GM12878 (cell line): ENCODE results near the gene ZC3H12D. TPM values are rescaled to one million over a fixed set of nuclear protein-coding genes. Genes with fewer than 3 reads are reported as not detected.

Source experiments
- ATAC-seq: fragments of 200-7000 bp; cut with Tn5 transposase; 3 replicates; pipeline ENCODE4 v1.9.1; 2020; ENCODE audit warnings: mild to moderate bottlenecking, moderate library complexity
- BruUV-seq: library from RNA; stranded (reverse); fragments of 400-500 nt; replicated peaks from 2 replicates; lab custom pipeline; 2021; lab: Mats Ljungman, UMichigan
- CTCF ChIA-PET: fragments of 300-600 bp; sonication (Branson Sonifier 250); formaldehyde crosslinking; extraction: SDS; loops from one replicate; lab custom pipeline; 2021; ENCODE audit warnings: inconsistent platforms; lab: Yijun Ruan, JAX
- POLR2A ChIA-PET: fragments of 350-600 bp; formaldehyde crosslinking; extraction: SDS; loops from one replicate; lab custom pipeline; 2021; ENCODE audit warnings: inconsistent platforms; lab: Charles Lee
- RAD21 ChIA-PET: fragments of 300-600 bp; sonication (Branson Sonifier 250); formaldehyde crosslinking; loops from one replicate; lab custom pipeline; 2023; ENCODE audit warnings: antibody characterized with exemption; ENCODE audit not compliant: unreplicated experiment; lab: Charles Lee
- SMC1A ChIA-PET: fragments of 300-600 bp; sonication (Branson Sonifier 250); formaldehyde crosslinking; loops from one replicate; lab custom pipeline; 2023; ENCODE audit not compliant: unreplicated experiment, uncharacterized antibody; lab: Charles Lee
- DNase-seq: peaks from one replicate; pipeline ENCODE4 v3.0.0-alpha.2; 2011; ENCODE audit warnings: low read depth, low spot score
- FAIRE-seq: peaks from 3 replicates; lab custom pipeline; 2011; peaks lifted over from hg19 to GRCh38; lab: Jason Lieb, UNC
- H2AFZ ChIP-seq: 2 replicates; pipeline ENCODE4 v1.6.0; 2011; ENCODE audit warnings: low read depth, low read length, control low read depth; ENCODE audit not compliant: control insufficient read depth
- H3K27ac ChIP-seq: 2 replicates; pipeline ENCODE4 v1.5.1; 2011; ENCODE audit warnings: control low read depth; ENCODE audit not compliant: control insufficient read depth, insufficient read depth
- H3K27me3 ChIP-seq, 2 experiments: replicated peaks in 1 of 2; 2 replicates each; pipeline versions ENCODE4 v1.6.0 to v1.6.1; 2011; ENCODE audit warnings: low read length in 1 of 2; ENCODE audit not compliant: control insufficient read depth in 2 of 2, insufficient read depth in 2 of 2
- H3K36me3 ChIP-seq, 2 experiments: 2 replicates each; pipeline ENCODE4 v1.5.1; 2011; ENCODE audit warnings: low read length in 1 of 2; ENCODE audit not compliant: control insufficient read depth in 2 of 2, insufficient read depth in 2 of 2
- H3K4me1 ChIP-seq: 2 replicates; pipeline ENCODE4 v1.6.1; 2011; ENCODE audit warnings: mild to moderate bottlenecking, low read length, moderate library complexity, mixed read lengths; ENCODE audit not compliant: control insufficient read depth, insufficient read depth
- H3K4me2 ChIP-seq: 2 replicates; pipeline ENCODE4 v1.6.0; 2011; ENCODE audit warnings: control low read depth; ENCODE audit not compliant: control insufficient read depth, insufficient read depth
- H3K4me3 ChIP-seq: fragments of 200-600 bp; sonication (generic); 2 replicates; pipeline ENCODE4 v1.5.1; 2016
- H3K79me2 ChIP-seq: 2 replicates; pipeline ENCODE4 v1.6.0; 2011; ENCODE audit warnings: low read length; ENCODE audit not compliant: control insufficient read depth, insufficient read depth
- H3K9ac ChIP-seq: 2 replicates; pipeline ENCODE4 v1.8.0; 2011; ENCODE audit warnings: low read length, control low read depth, mixed read lengths; ENCODE audit not compliant: control insufficient read depth, insufficient read depth
- H3K9me3 ChIP-seq: replicated peaks from 3 replicates; pipeline ENCODE4 v1.5.1; 2011; ENCODE audit warnings: mild to moderate bottlenecking, low read length; ENCODE audit not compliant: control insufficient read depth, insufficient read depth
- H4K20me1 ChIP-seq: 2 replicates; pipeline ENCODE4 v1.6.0; 2011; ENCODE audit not compliant: control insufficient read depth, insufficient read depth
- BHLHE40 ChIP-seq, 2 experiments: fragments of 450-650 bp in 1 of 2; IDR thresholded peaks; 2 replicates each; pipeline ENCODE4 v1.6.1; 2011 to 2017; ENCODE audit warnings: low read depth in 2 of 2, borderline replicate concordance in 1 of 2, improper control_type of control experiment in 1 of 2, low read length in 1 of 2, mild to moderate bottlenecking in 1 of 2
- BMI1 ChIP-seq: fragments of 450-650 bp; IDR thresholded peaks from 2 replicates; pipeline ENCODE4 v1.6.1; 2016; ENCODE audit warnings: mild to moderate bottlenecking, moderate library complexity, borderline replicate concordance
- BRCA1 ChIP-seq: IDR thresholded peaks from 2 replicates; pipeline ENCODE4 v1.6.1; 2011; ENCODE audit warnings: low read depth, low read length, improper control_type of control experiment
- GATAD2B ChIP-seq: fragments of 450-650 bp; conservative IDR thresholded peaks from 2 replicates; pipeline ENCODE4 v1.6.1; 2017; ENCODE audit warnings: low read depth, mild to moderate bottlenecking, moderate library complexity
- MTA2 ChIP-seq: fragments of 450-650 bp; IDR thresholded peaks from 2 replicates; pipeline ENCODE4 v1.6.1; 2016; ENCODE audit warnings: low read depth, mild to moderate bottlenecking, moderate library complexity
- MXI1 ChIP-seq: fragments of 150-350 bp; IDR thresholded peaks from 2 replicates; pipeline ENCODE4 v1.6.1; 2011; ENCODE audit warnings: low read depth, mild to moderate bottlenecking, inconsistent platforms, low read length, improper control_type of control experiment
- PAX8 ChIP-seq: fragments of 450-650 bp; IDR thresholded peaks from 2 replicates; pipeline ENCODE4 v1.6.1; 2017; ENCODE audit warnings: mild to moderate bottlenecking, moderate library complexity
- POLR2AphosphoS5 ChIP-seq: IDR thresholded peaks from 2 replicates; pipeline ENCODE4 v1.6.1; 2011; ENCODE audit warnings: mild to moderate bottlenecking, low read length, inconsistent platforms
- RBBP5 ChIP-seq: fragments of 200-600 bp; sonication (generic); conservative IDR thresholded peaks from 2 replicates; pipeline ENCODE4 v1.6.1; 2016
- SMAD1 ChIP-seq: fragments of 450-650 bp; IDR thresholded peaks from 2 replicates; pipeline ENCODE4 v1.6.1; 2018; ENCODE audit warnings: mild to moderate bottlenecking, low read depth; ENCODE audit not compliant: partially characterized antibody
- SP1 ChIP-seq: IDR thresholded peaks from one replicate; pipeline ENCODE4 v1.6.1; 2011; ENCODE audit warnings: low read depth, low read length
- YY1 ChIP-seq: IDR thresholded peaks from 2 replicates; pipeline ENCODE4 v1.6.1; 2011; ENCODE audit warnings: low read depth, mild to moderate bottlenecking, low read length
- ZNF217 ChIP-seq: fragments of 450-650 bp; IDR thresholded peaks from 2 replicates; pipeline ENCODE4 v1.6.1; 2017; ENCODE audit warnings: antibody characterized with exemption, mild to moderate bottlenecking
- WGBS: methylation state at CpG from one replicate; pipeline ENCODE4 v1.1.6; 2016; ENCODE audit warnings: low lambda C conversion rate; ENCODE audit not compliant: insufficient replicate concordance, insufficient coverage; ENCODE audit errors: missing lambda C conversion rate; 5-methylcytosine and 5-hydroxymethylcytosine counted together
- in situ Hi-C: fragments of 300-500 bp; cut with MboI; formaldehyde crosslinking; loops from 9 replicates; pipeline ENCODE4 v1.14.3; 2018; ENCODE audit warnings: mixed read lengths
- intact Hi-C: fragments of 100-400 bp; cut with micrococcal nuclease; formaldehyde crosslinking; loops from one replicate; pipeline ENCODE4 v1.14.2; 2022; ENCODE audit not compliant: unreplicated experiment
- polyA plus RNA-seq, 11 experiments: library from polyadenylated mRNA; depleted of rRNA in 4 of 11; unstranded in 6 of 11; stranded (reverse) in 5 of 11; fragments of >200 nt; fragmentation: Nextera tagmentation in 4 of 11; fragmentation: Illumina TruSeq in 1 of 11; extraction: Ambion mirVana in 4 of 11; extraction: Trizol in 1 of 11; gene quantifications; 1 replicate in 1 of 11; 2 replicates in 10 of 11; pipeline versions ENCODE4 v1.2.1 to v1.2.3, GENCODE V29; 2011 to 2016; ENCODE audit warnings: inconsistent platforms in 2 of 11, missing spikeins in 2 of 11, low read depth in 1 of 11
- total RNA-seq, 4 experiments: library from RNA; depleted of rRNA in 3 of 4; stranded (reverse); fragments of >200 nt in 3 of 4; fragmentation: Illumina TruSeq in 1 of 4; extraction: Trizol in 1 of 4; gene quantifications; 2 replicates each; pipeline versions ENCODE4 v1.2.1 to v1.2.3, GENCODE V29; 2013 to 2021
- TF ChIP-seq, protein P1 (sequence below): IDR thresholded peaks from 2 replicates; pipeline ENCODE4 v1.6.1; 2011; ENCODE audit warnings: mild to moderate bottlenecking, low read depth, low read length, moderate library complexity; ENCODE audit not compliant: insufficient replicate concordance
- TF ChIP-seq, protein P2 (sequence below): fragments of 450-650 bp; formaldehyde crosslinking; IDR thresholded peaks from 2 replicates; pipeline ENCODE4 v1.4.0; 2022; ENCODE audit warnings: mild to moderate bottlenecking, moderate library complexity
- TF ChIP-seq, protein P3 (sequence below): fragments of 450-650 bp; IDR thresholded peaks from 2 replicates; pipeline ENCODE4 v1.6.1; 2017; ENCODE audit warnings: borderline replicate concordance
- TF ChIP-seq, protein P4 (sequence below): IDR thresholded peaks from 2 replicates; pipeline ENCODE4 v1.6.1; 2012; ENCODE audit warnings: low read depth, low read length, improper control_type of control experiment

ZC3H12D gene
- total and polyA plus RNA-seq, 10 of the 15 experiments (the other 5 are each of a cell fraction or from before 2014, with no cell fraction given): 1.4 to 29.7 (median 8.8) TPM

DNA sequence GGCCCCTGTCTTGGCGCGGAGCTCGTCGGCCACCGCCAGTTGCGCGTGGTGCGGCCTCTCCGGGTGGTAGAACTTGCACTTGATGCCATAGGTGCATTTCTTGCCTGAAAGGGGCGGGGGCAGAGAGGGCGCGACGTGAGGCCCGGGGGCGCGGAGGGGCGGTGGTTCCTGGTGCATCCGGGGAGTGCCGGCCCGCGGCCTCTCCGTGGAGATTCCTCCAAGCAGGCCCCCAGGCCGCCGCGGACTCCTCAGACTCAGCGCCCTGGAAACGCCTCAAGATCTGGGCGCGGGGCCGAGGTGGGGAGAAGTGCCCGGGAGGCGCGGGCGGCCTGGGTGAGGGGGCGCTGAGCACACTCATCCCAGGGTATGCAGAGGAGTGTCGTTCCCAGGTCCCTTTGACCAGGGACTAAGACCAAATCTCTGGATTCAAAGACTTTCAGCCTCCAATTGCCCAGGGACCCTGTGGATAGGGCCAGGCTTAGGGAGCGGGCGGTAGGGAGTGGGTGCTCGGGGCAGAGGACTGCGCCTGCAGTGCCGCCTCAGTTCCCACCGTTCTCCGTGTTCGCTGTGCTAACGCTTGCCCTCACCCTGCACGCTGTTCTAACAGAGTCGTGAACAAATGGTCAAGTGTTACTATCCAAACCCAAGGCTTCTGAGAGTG lies 33.3 kb downstream of the ZC3H12D start:
- RAD21 ChIA-PET: no interaction called here
- intact Hi-C loops (no loop called here), in situ Hi-C loops (no loop called here)
- no peak overlapping the region for H3K4me2 ChIP-seq
- POLR2A ChIA-PET: interaction anchor here (0.6 to 1.0 kb wide), 2 partner anchors 12 to 39 kb away, joined by 4 read pairs; no protein-coding TSS in a partner anchor
- DNase-seq (no peak), ATAC-seq (no peak), FAIRE-seq (no peak)
- no peaks in the 10 kb centered on the region; the same call in 2 of the 3 replicates for H3K9me3 ChIP-seq
- SMC1A ChIA-PET: interaction anchor here (0.8 to 2.0 kb wide), 2 partner anchors 65 to 367 kb away, joined by 3 to 4 read pairs; no protein-coding TSS in a partner anchor
- no peaks in the 10 kb centered on the region for H3K79me2 ChIP-seq
- CTCF ChIA-PET: no interaction called here
- no peaks in the 10 kb centered on the region for H3K27me3 ChIP-seq
- H4K20me1 ChIP-seq: no peaks in the 10 kb centered on the region
- H3K4me3 ChIP-seq: no peak overlapping the region
- H3K4me1 ChIP-seq: no peaks in the 10 kb centered on the region
- no peak overlapping the region for H2AFZ ChIP-seq
- TF ChIP-seq, protein P1, sequence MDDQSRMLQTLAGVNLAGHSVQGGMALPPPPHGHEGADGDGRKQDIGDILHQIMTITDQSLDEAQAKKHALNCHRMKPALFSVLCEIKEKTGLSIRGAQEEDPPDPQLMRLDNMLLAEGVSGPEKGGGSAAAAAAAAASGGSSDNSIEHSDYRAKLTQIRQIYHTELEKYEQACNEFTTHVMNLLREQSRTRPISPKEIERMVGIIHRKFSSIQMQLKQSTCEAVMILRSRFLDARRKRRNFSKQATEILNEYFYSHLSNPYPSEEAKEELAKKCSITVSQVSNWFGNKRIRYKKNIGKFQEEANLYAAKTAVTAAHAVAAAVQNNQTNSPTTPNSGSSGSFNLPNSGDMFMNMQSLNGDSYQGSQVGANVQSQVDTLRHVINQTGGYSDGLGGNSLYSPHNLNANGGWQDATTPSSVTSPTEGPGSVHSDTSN: no peak
- TF ChIP-seq BRCA1 (no peak), SP1 (no peak), ZNF217 (no peak), RBBP5 (no peak), BHLHE40 (IDR thresholded peaks at IDR 0.05; ENCODE audit: borderline replicate concordance in 1 of 2, low read depth in 2 of 2, low read length in 1 of 2) (no peak), MTA2 (no peak), GATAD2B (no peak), BMI1 (no peak), POLR2AphosphoS5 (no peak), YY1 (no peak), MXI1 (no peak), SMAD1 (no peak), PAX8 (no peak)
- TF ChIP-seq, protein P2, sequence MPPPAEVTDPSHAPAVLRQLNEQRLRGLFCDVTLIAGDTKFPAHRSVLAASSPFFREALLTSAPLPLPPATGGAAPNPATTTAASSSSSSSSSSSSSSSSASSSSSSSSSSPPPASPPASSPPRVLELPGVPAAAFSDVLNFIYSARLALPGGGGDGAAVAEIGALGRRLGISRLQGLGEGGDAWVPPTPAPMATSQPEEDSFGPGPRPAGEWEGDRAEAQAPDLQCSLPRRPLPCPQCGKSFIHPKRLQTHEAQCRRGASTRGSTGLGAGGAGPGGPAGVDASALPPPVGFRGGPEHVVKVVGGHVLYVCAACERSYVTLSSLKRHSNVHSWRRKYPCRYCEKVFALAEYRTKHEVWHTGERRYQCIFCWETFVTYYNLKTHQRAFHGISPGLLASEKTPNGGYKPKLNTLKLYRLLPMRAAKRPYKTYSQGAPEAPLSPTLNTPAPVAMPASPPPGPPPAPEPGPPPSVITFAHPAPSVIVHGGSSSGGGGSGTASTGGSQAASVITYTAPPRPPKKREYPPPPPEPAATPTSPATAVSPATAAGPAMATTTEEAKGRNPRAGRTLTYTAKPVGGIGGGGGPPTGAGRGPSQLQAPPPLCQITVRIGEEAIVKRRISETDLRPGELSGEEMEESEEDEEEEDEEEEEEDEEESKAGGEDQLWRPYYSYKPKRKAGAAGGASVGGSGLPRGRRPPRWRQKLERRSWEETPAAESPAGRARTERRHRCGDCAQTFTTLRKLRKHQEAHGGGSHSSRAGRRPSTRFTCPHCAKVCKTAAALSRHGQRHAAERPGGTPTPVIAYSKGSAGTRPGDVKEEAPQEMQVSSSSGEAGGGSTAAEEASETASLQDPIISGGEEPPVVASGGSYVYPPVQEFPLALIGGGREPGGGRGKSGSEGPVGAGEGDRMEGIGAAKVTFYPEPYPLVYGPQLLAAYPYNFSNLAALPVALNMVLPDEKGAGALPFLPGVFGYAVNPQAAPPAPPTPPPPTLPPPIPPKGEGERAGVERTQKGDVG (CRISPR knock-in tag): no peak
- TF ChIP-seq, protein P3, sequence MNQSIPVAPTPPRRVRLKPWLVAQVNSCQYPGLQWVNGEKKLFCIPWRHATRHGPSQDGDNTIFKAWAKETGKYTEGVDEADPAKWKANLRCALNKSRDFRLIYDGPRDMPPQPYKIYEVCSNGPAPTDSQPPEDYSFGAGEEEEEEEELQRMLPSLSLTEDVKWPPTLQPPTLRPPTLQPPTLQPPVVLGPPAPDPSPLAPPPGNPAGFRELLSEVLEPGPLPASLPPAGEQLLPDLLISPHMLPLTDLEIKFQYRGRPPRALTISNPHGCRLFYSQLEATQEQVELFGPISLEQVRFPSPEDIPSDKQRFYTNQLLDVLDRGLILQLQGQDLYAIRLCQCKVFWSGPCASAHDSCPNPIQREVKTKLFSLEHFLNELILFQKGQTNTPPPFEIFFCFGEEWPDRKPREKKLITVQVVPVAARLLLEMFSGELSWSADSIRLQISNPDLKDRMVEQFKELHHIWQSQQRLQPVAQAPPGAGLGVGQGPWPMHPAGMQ: no peak
- TF ChIP-seq, protein P4, sequence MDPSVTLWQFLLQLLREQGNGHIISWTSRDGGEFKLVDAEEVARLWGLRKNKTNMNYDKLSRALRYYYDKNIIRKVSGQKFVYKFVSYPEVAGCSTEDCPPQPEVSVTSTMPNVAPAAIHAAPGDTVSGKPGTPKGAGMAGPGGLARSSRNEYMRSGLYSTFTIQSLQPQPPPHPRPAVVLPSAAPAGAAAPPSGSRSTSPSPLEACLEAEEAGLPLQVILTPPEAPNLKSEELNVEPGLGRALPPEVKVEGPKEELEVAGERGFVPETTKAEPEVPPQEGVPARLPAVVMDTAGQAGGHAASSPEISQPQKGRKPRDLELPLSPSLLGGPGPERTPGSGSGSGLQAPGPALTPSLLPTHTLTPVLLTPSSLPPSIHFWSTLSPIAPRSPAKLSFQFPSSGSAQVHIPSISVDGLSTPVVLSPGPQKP: no peak
- BruUV-seq: no TSS peak
- H3K27ac ChIP-seq: no peak overlapping the region
- WGBS: over 99% methylated on average over 46 of the region's 47 CpGs
- H3K36me3 ChIP-seq: peaks cover 4 to 22% of the 10 kb centered on the region in 2 experiments; a peak in 3 of 4 replicates
- H3K9ac ChIP-seq: no peak overlapping the region
